8988T (cell line): Measurements from ENCODE around the gene FOSL2.

Experiments
- DNase-seq: peaks from one replicate; pipeline ENCODE4 v3.0.0; 2011

Gene FOSL2

DNA sequence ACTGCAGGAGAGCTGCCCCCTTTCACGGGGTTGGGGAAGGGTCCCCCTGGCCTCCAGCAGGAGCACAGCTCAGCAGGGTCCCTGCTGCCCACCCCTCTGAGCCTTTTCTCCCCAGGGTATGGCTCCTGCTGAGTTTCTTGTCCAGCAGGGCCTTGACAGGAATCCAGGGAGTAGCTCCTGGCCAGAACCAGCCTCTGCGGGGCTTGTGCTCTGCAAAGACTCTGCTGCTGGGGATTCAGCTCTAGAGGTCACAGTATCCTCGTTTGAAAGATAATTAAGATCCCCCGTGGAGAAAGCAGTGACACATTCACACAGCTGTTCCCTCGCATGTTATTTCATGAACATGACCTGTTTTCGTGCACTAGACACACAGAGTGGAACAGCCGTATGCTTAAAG, 21.2 kb downstream of the FOSL2 start:
- DNase-seq, result no peak

DNA sequence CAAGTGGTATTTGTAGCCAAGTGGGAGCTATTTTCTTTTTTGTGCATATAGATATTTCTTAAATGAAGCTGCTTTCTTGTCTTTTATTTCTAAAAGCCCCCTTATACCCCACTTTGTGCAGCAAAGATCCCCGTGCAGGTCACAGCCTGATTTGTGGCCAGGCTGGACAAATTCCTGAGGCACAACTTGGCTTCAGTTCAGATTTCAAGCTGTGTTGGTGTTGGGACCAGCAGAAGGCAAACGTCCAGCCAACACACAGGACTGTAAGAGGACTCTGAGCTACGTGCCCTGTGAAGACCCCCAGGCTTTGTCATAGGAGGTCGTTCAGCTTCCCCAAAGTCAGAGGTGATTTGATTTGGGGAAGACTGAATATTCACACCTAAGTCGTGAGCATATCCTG, 21.9 kb downstream of the FOSL2 start:
- no peak for DNase-seq

DNA sequence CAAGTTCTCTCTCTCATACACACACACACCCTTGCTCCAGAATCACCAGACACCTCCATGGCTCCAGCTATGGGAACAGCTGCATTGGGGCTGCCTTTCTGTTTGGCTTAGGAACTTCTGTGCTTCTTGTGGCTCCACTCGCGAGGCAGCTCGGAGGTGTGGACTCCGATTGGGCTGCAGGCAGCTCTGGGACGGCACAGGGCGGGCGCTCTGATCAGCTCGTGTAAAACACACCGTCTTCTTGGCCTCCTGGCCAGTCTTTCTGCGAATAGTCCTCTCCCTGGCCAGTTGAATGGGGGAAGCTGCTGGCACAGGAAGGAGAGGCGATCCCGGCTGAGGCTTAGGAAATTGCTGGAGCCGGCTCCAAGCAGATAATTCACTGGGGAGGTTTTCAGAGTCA, 22.4 kb downstream of the FOSL2 start:
- DNase-seq, result no peak

DNA sequence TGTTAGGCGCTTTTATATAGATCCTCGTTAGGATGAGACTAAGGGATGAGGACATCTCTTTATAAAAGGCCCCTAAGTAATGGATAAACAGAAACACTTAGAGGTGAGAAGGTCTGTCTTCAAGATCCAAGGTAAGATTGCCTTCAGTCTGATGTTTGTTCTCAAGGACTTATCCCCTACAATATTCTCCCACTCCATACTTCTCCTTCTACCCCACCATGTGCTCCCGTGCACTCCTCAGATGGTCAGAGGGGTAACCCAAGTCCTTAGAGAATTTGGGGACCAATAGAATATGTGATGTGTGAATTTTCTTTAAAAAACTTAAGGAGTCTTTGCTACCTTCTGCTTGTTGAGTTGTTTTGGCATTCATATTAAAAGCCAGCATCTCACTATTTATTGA, 23.1 kb downstream of the FOSL2 start:
- no peak for DNase-seq

DNA sequence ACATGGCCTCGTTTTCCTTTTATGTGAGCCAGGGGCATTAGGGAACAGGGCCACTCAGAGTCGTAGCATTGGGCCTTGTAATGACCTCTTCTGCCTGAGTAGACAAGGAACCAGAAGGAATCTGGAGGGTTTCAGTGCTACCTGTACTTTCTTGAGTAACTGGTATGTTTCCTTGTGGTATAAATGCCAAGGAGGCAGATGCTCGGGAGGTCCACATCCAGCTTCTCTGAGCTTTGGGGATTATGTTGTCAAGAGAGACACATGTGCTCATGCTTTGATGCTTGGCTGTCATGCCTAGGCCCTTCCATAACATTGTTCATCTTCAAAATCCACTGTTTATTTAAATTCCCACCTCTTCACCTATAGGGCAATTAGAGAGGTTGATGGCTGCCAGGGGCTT, 26.3 kb downstream of the FOSL2 start:
- no peak for DNase-seq

DNA sequence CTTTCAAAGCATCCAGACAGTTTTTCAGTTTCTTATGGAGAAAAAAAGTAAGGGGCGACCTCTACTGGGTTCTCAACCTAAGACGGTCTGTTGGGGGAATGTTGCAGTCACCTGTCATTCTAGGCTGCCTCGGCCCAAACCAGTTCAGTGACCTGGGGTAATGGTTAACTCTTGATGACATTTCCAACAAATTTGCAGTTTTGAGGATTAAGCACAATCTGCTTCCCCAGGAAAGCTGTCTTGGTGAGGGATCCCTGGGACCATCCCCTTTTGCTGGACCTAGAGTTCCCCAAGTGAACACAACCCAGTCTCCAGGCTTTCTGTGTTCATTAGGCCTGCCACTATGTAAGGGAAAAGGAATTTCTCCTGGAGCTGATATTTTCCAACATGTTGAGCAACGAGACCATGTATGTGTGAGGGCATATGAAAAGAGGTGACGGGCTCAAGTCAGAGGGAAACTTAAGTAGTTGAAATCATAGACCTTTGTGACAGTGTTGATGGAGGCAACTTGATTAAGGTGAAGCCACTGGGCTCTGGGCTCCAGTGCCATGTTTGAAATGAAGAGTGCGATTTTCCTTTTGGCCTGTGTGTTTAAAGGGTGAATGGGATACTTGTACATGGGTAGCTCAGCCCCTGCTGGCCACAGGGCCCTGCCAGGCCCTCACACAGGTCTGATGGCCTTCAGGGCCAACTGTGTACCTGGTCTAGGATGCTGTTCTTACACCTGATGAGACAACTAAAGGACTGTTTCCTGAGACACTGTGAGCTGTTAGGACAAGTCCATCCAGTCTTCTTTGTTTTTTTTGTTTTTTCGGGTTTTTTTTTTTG, 27.0 kb downstream of the FOSL2 start:
- DNase-seq, result no peak

DNA sequence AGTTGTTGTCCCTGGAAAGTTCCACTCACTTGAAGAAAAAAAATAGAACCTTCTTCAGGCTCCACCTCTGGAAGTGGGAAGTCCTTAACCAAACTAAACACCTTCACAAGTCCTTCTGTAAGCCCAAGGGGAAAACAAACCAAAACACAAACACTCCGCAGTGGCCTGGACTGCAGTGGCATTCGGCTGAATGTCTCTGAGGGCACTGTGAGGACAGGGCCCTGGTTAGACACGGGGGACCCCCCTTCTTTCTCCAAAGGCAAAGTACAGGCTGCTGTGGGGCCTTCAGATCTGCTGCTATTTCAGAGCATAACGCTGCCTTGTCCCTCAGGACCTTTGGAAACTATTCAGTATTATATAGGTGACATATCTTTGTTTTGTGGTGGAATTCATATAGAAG, 28.1 kb downstream of the FOSL2 start:
- no peak for DNase-seq

DNA sequence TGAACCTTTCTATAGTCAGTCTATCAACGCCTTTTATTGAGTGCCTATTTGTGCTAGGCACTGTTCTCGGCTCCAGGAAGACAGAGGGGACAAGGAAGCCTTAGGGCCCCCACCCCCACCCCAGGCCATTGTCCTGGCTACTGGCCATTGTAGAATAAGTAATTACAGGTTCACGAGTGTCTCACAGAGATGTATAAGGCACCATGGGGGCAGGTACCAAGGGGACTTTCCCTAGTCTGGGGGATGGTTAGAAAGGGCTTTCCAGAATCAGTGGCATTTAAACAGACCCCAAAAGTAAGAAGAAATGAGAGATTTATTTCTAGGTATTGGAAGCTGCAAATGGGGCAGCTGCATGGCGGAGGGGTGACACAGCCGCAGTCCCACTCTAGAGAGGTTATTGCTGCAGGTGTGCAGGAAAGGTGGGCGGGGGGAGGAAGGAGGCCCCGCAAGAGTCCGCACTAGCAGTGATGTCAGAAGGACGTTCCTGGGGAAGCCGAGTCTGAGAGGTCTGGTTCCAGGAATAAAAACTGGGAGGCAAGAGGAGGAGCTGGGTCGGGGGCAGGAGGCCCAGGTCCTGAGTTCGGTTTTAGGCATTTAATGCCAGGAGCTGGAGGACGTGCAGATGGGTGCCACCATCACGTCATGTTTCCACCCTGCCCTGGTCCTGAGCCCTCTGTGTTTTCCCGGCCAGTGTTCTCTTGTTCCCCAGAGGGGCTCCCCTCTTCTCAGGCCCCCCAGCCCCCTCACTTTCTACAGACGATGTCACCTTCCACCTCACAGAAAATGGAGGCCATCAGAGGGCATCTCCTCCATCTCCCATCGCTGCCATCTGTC, 30.5 kb downstream of the FOSL2 start:
- DNase-seq, result no peak

DNA sequence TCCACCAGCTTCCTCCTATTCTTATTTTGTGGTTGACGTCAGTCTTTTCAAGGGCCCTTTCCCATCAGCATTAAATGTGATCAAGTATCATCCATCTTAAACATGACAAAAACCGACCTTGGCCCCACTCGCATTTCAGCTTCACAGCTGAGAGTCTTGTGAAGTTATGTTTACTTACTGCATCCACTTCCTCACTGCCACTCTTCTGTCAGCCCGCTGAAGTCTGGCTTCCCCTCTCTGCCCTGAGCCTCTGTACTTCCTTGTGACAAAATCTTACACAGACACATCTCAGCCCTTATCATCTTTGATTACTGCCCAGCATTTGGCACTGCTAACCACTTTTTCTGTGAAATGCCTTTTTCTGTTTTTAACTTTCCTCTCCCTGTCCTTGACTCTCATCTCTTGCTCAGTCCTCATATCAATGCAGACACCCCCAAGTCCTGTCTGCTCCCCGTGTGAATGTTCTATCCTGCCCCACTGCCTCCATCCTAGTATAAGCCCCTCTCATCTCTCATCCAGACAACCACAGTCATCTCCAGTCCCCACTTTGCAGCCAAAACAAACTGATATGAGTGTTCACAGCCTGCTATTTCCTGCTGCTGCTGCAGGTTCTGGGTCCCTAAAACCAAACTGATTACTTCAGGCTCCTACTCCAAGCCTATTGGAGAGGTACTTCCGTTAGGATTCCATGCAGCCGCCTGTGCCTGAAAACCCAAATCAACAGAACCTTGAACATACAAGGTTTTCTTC, 31.4 kb downstream of the FOSL2 start:
- no peak for DNase-seq

DNA sequence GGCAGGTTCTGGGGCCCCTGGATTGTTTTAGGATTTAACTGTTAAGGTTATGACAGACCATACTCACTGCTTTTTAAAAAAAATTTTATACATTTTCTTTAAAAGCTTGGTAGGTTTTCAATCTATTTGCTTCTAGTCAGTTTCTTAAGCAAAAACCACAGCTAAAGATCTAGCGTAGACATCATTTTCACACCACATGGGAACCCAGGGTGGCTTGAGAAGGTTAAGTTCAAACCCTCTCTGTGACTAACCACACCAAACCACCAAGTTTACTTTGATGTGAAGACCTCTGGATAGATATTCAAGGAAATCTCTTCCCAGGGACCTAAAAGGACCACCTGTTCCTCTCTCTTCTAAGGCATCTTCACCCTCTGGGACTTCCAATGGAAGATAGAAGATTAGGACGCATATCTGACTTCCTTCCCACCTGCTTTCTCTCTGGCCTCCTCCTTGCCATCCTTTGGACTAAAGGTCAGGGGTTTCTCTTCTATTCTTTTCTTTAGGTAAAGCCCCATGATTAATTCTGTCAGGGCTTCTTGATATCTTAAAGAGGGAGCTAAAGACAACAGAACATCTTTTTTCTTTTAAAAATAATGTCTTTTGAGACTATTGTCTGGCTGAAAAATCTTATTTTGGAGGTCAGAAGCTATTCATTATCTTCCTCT, 32.3 kb downstream of the FOSL2 start:
- no peak for DNase-seq

DNA sequence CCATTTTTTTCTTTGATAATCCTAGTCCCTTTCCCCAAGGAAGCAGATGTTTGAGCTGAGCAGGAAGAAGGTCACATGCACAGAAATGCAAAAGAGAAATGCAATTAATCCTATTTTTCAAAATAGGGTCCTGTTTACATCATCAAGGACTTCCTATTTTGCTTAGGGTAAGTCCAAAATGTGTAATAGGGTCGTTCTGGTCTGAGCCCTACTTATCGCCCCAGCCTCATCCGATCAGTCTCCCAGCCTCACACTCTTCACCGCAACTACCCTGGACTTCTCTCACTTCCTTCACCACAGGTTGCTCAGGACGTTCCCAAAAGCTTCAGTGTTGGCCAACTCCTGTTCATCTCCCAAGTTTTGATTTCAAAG, 32.8 kb downstream of the FOSL2 start:
- DNase-seq, result no peak

DNA sequence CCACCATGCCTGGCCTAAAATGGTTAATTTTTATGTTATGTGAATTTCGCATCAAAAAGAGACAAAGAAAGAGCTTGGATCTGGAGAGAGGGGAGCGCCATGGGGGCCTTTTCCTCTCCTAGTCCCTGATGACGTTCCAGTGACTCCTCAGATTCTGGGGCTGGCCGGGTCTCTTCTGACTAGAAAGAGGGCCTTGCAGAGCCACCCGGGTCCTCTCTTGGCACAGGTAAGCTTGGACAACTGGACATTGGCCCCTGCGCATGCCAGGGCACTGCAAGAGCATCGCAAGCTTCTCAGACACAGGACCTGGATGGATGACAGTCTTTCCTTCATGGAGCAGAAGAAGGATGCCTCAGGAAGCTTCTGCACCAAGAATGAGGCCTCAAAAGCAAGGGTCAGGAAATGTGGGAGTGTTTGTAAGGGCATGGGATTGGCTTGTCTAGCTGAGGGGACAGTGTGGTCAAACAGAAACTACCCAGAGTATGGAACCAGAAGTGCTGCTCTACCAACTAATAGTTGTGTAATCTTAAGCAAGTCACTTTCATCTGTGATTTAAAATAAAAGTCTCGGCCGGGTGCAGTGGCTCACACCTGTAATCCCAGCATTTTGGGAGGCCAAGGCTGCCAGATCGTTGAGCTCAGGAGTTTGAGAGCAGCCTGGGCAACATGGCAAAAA, 35.2 kb downstream of the FOSL2 start:
- no peak for DNase-seq

DNA sequence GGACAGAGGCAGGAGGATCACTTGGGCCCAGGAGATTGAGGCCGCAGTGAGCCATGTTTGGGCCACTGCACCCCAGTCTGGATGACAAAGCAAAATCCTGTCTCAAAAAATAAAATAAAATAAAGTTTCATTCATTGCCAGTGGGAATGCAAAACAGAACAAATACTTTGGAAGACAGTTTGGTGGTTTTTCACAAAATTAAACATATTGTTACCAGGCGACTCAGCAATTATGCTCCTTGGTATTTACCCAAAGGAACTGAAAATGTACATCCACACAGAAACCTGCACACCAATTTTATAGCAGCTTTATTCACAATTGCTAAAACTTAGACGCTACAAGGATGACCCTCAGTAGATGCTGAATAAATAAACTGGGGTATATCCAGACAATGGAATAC, 35.8 kb downstream of the FOSL2 start:
- no peak for DNase-seq

DNA sequence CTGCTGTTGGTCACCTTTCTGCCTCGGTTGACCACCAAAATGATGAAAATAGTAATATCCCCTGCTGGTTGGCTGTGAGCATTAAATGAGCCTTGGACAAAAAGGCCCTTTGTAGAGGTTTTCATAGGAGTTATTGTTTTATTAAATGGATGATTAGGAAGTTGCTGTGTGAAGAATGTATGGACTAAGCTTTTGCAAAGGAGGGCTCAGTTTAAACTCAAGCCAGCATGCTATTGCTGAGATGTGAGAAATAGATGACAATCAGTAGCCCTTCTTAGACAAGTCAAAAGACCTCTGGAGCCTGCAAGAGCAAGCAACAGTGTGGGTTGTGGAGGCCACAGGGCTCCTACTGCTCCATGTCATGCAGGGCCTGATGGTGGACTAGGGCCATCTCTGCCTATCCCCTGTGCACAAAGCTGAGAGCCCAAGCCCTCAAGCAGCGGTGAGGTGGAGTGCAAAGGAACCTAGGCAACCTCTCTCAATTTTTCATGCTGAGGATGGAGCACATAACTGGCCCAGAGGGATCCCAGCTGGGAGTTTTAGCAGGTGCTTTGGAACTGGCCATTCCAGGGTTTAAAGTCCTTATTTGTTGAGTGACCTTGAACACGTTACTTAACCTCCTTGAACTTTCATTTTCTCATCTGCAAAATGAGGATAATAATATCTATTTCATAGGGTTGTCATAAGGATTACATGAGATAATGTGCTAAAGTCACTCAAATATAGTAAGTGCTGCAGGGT, 37.1 kb downstream of the FOSL2 start:
- DNase-seq, result no peak

DNA sequence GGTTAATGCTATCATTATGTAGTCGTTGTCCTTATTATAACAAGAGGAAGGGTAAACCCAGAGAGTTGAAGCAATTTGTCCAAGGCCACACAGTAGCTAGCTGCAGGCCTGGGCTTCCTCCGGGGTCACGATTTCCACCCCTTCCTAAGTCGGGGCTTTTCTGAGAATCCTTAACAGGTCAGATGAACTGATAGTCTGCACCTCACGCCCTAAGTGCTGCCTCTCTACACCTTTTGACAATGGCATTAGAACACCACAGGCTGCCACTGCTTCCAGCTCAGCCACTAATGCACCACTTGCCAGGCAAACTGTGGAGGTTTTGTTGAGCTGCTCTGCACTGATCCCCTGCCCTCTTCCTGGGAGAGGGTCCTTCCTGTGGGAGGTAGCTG, 37.7 kb downstream of the FOSL2 start:
- no peak for DNase-seq

DNA sequence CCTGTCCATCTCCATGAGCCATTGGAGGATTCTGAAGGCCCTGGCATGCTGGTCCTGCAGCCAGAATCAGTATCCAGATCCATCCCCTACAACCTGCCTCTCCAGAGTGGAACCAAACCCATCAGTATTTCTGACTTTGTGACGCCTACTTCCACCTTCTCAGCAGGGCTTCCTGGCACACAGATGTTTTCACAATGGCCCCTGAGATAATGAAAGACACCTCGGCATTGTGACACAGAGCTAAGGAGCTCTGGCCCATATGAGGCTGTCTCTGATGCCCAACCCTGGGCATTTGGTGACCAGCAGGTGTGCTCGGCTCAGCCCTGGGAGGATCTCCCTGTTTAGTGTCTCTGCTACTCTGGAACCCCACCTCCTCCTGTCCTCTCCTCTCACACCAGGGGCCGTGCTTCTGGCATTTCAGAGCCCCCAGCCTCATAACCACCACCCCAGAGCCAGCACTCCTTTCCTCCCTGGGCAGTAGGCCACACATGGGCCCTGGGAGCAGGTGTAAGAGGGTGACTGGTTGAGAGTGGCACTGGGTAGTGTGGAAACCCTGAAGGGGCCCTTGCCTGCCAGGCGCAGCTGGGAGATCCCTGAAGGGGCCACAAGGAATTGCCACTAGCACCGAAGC, 38.2 kb downstream of the FOSL2 start:
- no peak for DNase-seq

DNA sequence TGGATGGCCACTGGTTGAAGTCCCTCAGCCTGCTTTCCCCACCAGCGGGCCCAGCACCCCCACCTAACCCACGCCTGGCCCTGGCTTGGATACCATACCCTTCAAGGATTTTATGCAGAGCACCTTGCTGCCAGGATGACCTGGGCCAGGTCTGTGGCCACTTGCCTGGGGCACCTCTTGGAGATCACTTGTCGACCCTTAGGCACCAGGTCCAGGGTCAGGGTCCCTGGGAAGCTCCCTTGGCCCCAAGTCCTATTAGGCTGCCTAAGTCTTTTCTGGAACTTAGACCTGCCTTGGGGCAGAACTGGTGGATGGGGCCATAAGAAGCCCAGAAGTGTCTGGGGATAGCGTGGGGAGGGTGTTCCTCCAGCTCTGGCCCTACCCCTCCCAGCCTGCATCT, 39.1 kb downstream of the FOSL2 start:
- no peak for DNase-seq

DNA sequence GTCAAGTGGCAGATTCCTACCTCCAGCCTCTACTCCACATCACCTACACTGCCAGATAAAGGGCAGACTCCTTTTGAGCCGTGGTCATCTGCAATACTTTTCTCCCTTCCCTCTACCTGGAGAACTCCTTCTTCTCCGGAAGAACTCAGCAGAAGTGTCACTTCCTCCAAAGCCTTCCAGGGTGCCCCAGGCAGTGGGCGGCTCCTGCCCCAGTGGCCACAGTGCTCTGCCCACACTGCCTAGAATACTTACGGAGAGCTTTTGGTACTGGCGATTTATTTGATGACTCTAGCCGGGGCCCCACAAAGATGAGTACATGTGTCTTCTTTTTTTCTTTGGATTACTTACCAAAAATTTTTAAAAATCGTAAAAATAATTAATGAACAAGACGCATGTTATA, 39.7 kb downstream of the FOSL2 start:
- no peak for DNase-seq

DNA sequence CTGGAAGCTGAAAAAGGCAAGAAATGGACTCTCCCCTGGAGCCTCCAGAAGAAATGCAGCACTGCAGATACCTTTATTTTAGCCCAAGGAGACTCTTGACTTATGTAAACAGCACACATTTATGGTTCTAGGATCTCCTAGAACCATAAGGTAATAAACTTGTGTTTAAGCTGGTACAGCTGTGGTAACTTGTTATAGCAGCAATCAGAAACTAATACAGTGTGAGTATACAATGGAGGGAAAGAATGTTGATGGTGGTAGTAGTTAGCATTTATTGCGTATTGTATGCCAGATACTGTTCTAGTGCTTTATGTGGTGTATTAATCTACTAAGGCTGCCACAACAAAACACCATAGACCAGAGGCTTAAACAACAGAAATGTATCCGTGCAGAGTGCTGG, 40.6 kb downstream of the FOSL2 start:
- DNase-seq, result no peak

DNA sequence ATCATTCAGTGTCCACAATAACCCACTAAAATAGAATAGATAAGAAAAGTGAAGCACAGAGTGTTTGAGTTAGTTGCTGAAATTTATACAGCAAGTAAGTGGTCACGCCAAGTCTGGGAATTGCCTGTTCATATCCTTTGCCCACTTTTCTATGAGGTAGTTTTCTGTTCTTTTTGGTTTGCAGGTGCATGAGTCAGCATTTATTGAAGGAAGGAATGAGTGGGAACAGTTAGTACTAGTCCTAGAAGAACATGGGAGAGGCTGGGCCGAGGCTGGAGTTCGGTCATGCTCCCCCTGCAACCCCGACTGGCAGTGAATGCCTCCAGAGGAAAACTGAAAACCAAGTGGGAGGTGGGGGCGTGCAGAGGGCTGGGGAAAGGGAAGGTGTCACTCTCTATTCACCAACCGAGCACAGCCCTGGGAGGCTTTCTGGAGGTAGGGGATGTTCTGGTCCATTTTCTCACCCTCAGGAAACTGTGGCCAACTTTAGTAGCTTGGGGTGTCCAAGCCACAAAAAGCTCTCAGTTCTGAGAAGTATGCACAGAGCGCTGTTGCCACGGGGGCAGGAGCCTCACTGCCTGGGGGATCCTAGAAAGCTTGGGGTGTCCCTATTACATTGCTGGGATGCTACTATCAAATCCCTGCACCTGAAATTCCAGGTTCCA, 41.4 kb downstream of the FOSL2 start:
- DNase-seq, result no peak

DNA sequence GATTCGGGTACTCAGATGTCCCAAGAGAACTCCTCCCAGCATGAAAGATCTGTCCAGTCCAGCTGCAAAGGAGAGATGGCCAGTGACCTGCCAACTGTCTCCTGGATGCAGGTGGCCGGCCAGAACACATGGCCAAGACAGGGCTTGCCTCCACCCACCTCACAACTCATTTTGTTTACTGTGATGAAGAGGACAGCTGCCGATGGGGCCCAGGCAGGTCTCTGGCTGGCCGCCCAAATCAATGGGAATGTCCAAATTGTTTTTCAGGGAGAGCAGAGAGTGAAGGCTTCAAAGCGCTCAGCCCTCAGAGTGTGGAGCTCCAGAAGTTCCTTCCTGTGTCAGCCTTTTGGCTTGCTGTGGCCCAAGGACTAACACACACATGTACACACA, 41.9 kb downstream of the FOSL2 start:
- DNase-seq, result no peak
